HK-2 (cell line): ENCODE results near the gene CFAP210.
"Not testable (repeated sequence)": the region's sequence is repeated elsewhere in the genome, so short reads cannot be mapped to it uniquely, and the experiment has no call there.

Experiments
- DNase-seq: peaks from one replicate; pipeline ENCODE4 v3.0.0-alpha.2; 2018; ENCODE audit not compliant: unreplicated experiment

CFAP210 gene

GRCh38 chr2:169712791-169713227, 18.6 kb upstream of the CFAP210 start:
- DNase-seq, result no peak

- no peak for DNase-seq
Observed at GRCh38 chr2:169711751-169712509, 17.7 kb upstream of the CFAP210 start.

- no peak for DNase-seq
Observed at GRCh38 chr2:169709981-169710380, 15.8 kb upstream of the CFAP210 start.

- no peak for DNase-seq
Observed at GRCh38 chr2:169709331-169709730, 15.1 kb upstream of the CFAP210 start.

- DNase-seq, result no peak
Observed at GRCh38 chr2:169707626-169708025, 13.4 kb upstream of the CFAP210 start.

- no peak for DNase-seq
Observed at GRCh38 chr2:169705927-169706326, 11.7 kb upstream of the CFAP210 start.

- no peak for DNase-seq
Observed at GRCh38 chr2:169704160-169704708, 10.0 kb upstream of the CFAP210 start.

GRCh38 chr2:169702996-169703395, 8.8 kb upstream of the CFAP210 start:
- no peak for DNase-seq

GRCh38 chr2:169699173-169699572, 5.0 kb upstream of the CFAP210 start:
- not testable (repeated sequence) for DNase-seq

- no peak for DNase-seq
Observed at GRCh38 chr2:169696381-169696780, 2.2 kb upstream of the CFAP210 start.

GRCh38 chr2:169694894-169695260, 672 bp upstream of the CFAP210 start:
- no peak for DNase-seq

GRCh38 chr2:169693360-169693759, 845 bp downstream of the CFAP210 start:
- DNase-seq, result no peak

GRCh38 chr2:169692718-169693117, 1.5 kb downstream of the CFAP210 start:
- no peak for DNase-seq

- DNase-seq, result no peak
Observed at GRCh38 chr2:169690958-169691357, 3.2 kb downstream of the CFAP210 start.

GRCh38 chr2:169687943-169688342, 6.3 kb downstream of the CFAP210 start:
- DNase-seq, result not testable (repeated sequence)

- not testable (repeated sequence) for DNase-seq
Observed at GRCh38 chr2:169686825-169687224, 7.4 kb downstream of the CFAP210 start.

GRCh38 chr2:169684712-169685111, 9.5 kb downstream of the CFAP210 start:
- DNase-seq, result not testable (repeated sequence)

- no peak for DNase-seq
Observed at GRCh38 chr2:169684135-169684565, 10.1 kb downstream of the CFAP210 start.

GRCh38 chr2:169683425-169684134, 10.6 kb downstream of the CFAP210 start:
- no peak for DNase-seq

- DNase-seq, result no peak
Observed at GRCh38 chr2:169683054-169683424, 11.2 kb downstream of the CFAP210 start.

GRCh38 chr2:169676850-169677249, 17.4 kb downstream of the CFAP210 start:
- no peak for DNase-seq

GRCh38 chr2:169676357-169676756, 17.8 kb downstream of the CFAP210 start:
- no peak for DNase-seq

- DNase-seq, result no peak
Observed at GRCh38 chr2:169673921-169674320, 20.3 kb downstream of the CFAP210 start.
